Endothelial cell of umbilical vein (primary cell): Measurements from ENCODE around the gene FRMD5. TPM values are rescaled to one million over a fixed set of nuclear protein-coding genes. Genes with fewer than 3 reads are reported as not detected.

Experiments
- BruUV-seq: library from RNA; stranded (reverse); fragments of 400-500 nt; replicated peaks from 2 replicates; lab custom pipeline; 2021; lab: Mats Ljungman, UMichigan
- CTCF ChIA-PET: fragments of 300-600, 350-600 bp; sonication (Branson Sonifier 250); formaldehyde crosslinking; loops from one replicate; lab custom pipeline; 2021; ENCODE audit warnings: antibody characterized with exemption, inconsistent platforms; lab: Charles Lee
- POLR2A ChIA-PET: fragments of 300-600, 350-600 bp; sonication (Branson Sonifier 250); formaldehyde crosslinking; loops from one replicate; lab custom pipeline; 2021; ENCODE audit warnings: antibody characterized with exemption, inconsistent platforms; lab: Charles Lee
- DNase-seq: peaks from one replicate; pipeline ENCODE4 v3.0.0-alpha.2; 2011; ENCODE audit warnings: low read depth, low spot score
- FAIRE-seq: peaks from 2 replicates; lab custom pipeline; 2011; peaks lifted over from hg19 to GRCh38; lab: Jason Lieb, UNC
- H2AFZ ChIP-seq: 2 replicates; pipeline ENCODE4 v1.6.0; 2012; ENCODE audit warnings: low read depth, low read length, control low read depth, inconsistent platforms
- H3K27ac ChIP-seq: 2 replicates; pipeline ENCODE4 v1.5.1; 2011; ENCODE audit warnings: low read depth, mild to moderate bottlenecking, control low read depth, low read length, moderate library complexity; ENCODE audit not compliant: insufficient read depth
- H3K27me3 ChIP-seq, 2 experiments: 2 replicates each; pipeline versions ENCODE4 v1.6.0 to v1.6.1; 2011; ENCODE audit warnings: low read length in 2 of 2, mixed read lengths in 1 of 2; ENCODE audit not compliant: control insufficient read depth in 2 of 2, insufficient read depth in 2 of 2
- H3K36me3 ChIP-seq, 2 experiments: 2 replicates in 1 of 2; 3 replicates in 1 of 2; pipeline ENCODE4 v1.5.1; 2011; ENCODE audit warnings: low read length in 2 of 2, mild to moderate bottlenecking in 1 of 2, moderate library complexity in 1 of 2; ENCODE audit not compliant: control insufficient read depth in 2 of 2, insufficient read depth in 2 of 2; ENCODE audit errors: extremely low read depth in 1 of 2
- H3K4me1 ChIP-seq: 3 replicates; pipeline ENCODE4 v1.5.1; 2011; ENCODE audit warnings: mild to moderate bottlenecking, low read length; ENCODE audit not compliant: control insufficient read depth, insufficient read depth; ENCODE audit errors: extremely low read depth
- H3K4me2 ChIP-seq: 2 replicates; pipeline ENCODE4 v1.6.1; 2011; ENCODE audit warnings: low read length, control low read depth, mixed read lengths; ENCODE audit not compliant: insufficient read depth
- H3K4me3 ChIP-seq, 3 experiments: fragments of 200-600 bp in 1 of 3; sonication (generic), shearing (Covaris generic) in 1 of 3; replicated peaks in 1 of 3; 2 replicates each; pipeline ENCODE4 v1.5.1; 2011 to 2016; ENCODE audit warnings: control low read depth in 3 of 3, low read length in 3 of 3, mild to moderate bottlenecking in 2 of 3, inconsistent platforms in 1 of 3, low read depth in 1 of 3, moderate library complexity in 1 of 3; ENCODE audit not compliant: insufficient read depth in 1 of 3
- H3K79me2 ChIP-seq: 2 replicates; pipeline ENCODE4 v1.6.0; 2012; ENCODE audit warnings: low read length, inconsistent platforms; ENCODE audit not compliant: control insufficient read depth, insufficient read depth
- H3K9ac ChIP-seq: replicated peaks from 2 replicates; pipeline ENCODE3; 2011; ENCODE audit warnings: low read length, control low read depth; ENCODE audit not compliant: insufficient read depth; ENCODE audit errors: extremely low read depth
- H3K9me1 ChIP-seq: replicated peaks from 3 replicates; pipeline ENCODE4 v1.6.0; 2011; ENCODE audit warnings: mild to moderate bottlenecking, low read length; ENCODE audit not compliant: control insufficient read depth, insufficient read depth; ENCODE audit errors: extremely low read depth
- H3K9me3 ChIP-seq: replicated peaks from 2 replicates; pipeline ENCODE4 v1.5.1; 2012; ENCODE audit warnings: low read length, inconsistent platforms; ENCODE audit not compliant: control insufficient read depth, insufficient read depth
- H4K20me1 ChIP-seq: replicated peaks from 2 replicates; pipeline ENCODE3; 2011; ENCODE audit warnings: mild to moderate bottlenecking, low read length; ENCODE audit not compliant: control insufficient read depth, insufficient read depth; ENCODE audit errors: extremely low read depth
- EZH2 ChIP-seq: IDR thresholded peaks from 2 replicates; pipeline ENCODE4 v1.6.1; 2012; ENCODE audit warnings: borderline replicate concordance, low read depth, mild to moderate bottlenecking, moderate library complexity, low read length, inconsistent platforms; ENCODE audit not compliant: severe bottlenecking
- FOS ChIP-seq: IDR thresholded peaks from 2 replicates; pipeline ENCODE4 v1.6.1; 2011; ENCODE audit warnings: mild to moderate bottlenecking, low read length, moderate library complexity, borderline replicate concordance; ENCODE audit not compliant: insufficient read depth
- GATA2 ChIP-seq: IDR thresholded peaks from 2 replicates; pipeline ENCODE4 v1.7.0; 2011; ENCODE audit warnings: low read depth, mild to moderate bottlenecking, moderate library complexity, mixed read lengths, low read length; ENCODE audit not compliant: insufficient read length, insufficient read depth
- JUN ChIP-seq: IDR thresholded peaks from 2 replicates; pipeline ENCODE4 v1.6.1; 2011; ENCODE audit warnings: borderline replicate concordance, low read depth; ENCODE audit not compliant: insufficient read length, insufficient read depth
- MYC ChIP-seq: IDR thresholded peaks from one replicate; pipeline ENCODE4 v1.6.1; 2011; ENCODE audit warnings: mild to moderate bottlenecking, low read depth, low read length
- POLR2A ChIP-seq: IDR thresholded peaks from 2 replicates; pipeline ENCODE4 v1.6.1; 2012; ENCODE audit warnings: low read depth, mild to moderate bottlenecking, control low read depth, low read length
- POLR2AphosphoS5 ChIP-seq: IDR thresholded peaks from 2 replicates; pipeline ENCODE4 v1.6.1; 2012; ENCODE audit warnings: low read depth, mild to moderate bottlenecking, control low read depth, low read length, moderate library complexity; ENCODE audit not compliant: insufficient read depth
- dilution Hi-C: fragments of 300-500 bp; cut with MboI; formaldehyde crosslinking; loops from one replicate; pipeline ENCODE4 v1.15.0; 2019; ENCODE audit warnings: low sequenced_read_pairs; ENCODE audit not compliant: extremely low pct_ligation_motif_present
- intact Hi-C: fragments of 100-400 bp; cut with micrococcal nuclease; formaldehyde crosslinking; loops from one replicate; pipeline ENCODE4 v1.10.0; 2022
- polyA plus RNA-seq, 4 experiments: library from polyadenylated mRNA; depleted of rRNA in 3 of 4; stranded (reverse) in 3 of 4; unstranded in 1 of 4; fragments of >200 nt; gene quantifications; 2 replicates each; pipeline versions ENCODE4 v1.2.1 to v1.2.3, GENCODE V29; 2011 to 2012; ENCODE audit warnings: missing spikeins in 1 of 4
- total RNA-seq: library from RNA; stranded (reverse); gene quantifications from 2 replicates; pipeline ENCODE4 v1.2.3, GENCODE V29; 2021
- TF ChIP-seq, protein P1 (sequence below): IDR thresholded peaks from 2 replicates; pipeline ENCODE4 v1.6.1; 2011; ENCODE audit not compliant: insufficient read depth, insufficient read length
- TF ChIP-seq, protein P2 (sequence below), 2 donors: IDR thresholded peaks; 1 replicate in 1 of 2; 2 replicates in 1 of 2; pipeline ENCODE4 v1.5.1; 2011; ENCODE audit warnings: low read length in 2 of 2, mild to moderate bottlenecking in 2 of 2, moderate library complexity in 2 of 2, control low read depth in 1 of 2, inconsistent platforms in 1 of 2, low read depth in 1 of 2; ENCODE audit not compliant: insufficient read depth in 1 of 2; ENCODE audit errors: extremely low read depth in 1 of 2

FRMD5 gene
- total and polyA plus RNA-seq, 2 donors (not counting 3 experiments of a cell fraction or from before 2014, with no cell fraction given): 16.7 to 20.2 TPM

GRCh38 chr15:44188795-44189194, 6.3 kb downstream of the FRMD5 start:
- Histone ChIP-seq H3K27me3 (no peaks in the 10 kb centered on the region), H3K9me1 (no peaks in the 10 kb centered on the region), H3K4me2 (no peak overlapping the region), H2AFZ (no peak overlapping the region), H3K9me3 (no peaks in the 10 kb centered on the region), H3K9ac (no peak overlapping the region), H3K4me1 (peaks cover 20% of the 10 kb centered on the region), H3K27ac (no peak overlapping the region), H3K4me3 (no peak overlapping the region), H4K20me1 (no peaks in the 10 kb centered on the region), H3K79me2 (peaks cover 30% of the 10 kb centered on the region), H3K36me3 (no peaks in the 10 kb centered on the region)
- BruUV-seq: no TSS peak
- dilution Hi-C loops (no loop called here), intact Hi-C loops (no loop called here)
- ChIA-PET CTCF (no interaction called here), POLR2A (no interaction called here)
- no peak for FAIRE-seq
- TF ChIP-seq, protein P1, sequence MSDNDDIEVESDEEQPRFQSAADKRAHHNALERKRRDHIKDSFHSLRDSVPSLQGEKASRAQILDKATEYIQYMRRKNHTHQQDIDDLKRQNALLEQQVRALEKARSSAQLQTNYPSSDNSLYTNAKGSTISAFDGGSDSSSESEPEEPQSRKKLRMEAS: no peak
- TF ChIP-seq, protein P2, sequence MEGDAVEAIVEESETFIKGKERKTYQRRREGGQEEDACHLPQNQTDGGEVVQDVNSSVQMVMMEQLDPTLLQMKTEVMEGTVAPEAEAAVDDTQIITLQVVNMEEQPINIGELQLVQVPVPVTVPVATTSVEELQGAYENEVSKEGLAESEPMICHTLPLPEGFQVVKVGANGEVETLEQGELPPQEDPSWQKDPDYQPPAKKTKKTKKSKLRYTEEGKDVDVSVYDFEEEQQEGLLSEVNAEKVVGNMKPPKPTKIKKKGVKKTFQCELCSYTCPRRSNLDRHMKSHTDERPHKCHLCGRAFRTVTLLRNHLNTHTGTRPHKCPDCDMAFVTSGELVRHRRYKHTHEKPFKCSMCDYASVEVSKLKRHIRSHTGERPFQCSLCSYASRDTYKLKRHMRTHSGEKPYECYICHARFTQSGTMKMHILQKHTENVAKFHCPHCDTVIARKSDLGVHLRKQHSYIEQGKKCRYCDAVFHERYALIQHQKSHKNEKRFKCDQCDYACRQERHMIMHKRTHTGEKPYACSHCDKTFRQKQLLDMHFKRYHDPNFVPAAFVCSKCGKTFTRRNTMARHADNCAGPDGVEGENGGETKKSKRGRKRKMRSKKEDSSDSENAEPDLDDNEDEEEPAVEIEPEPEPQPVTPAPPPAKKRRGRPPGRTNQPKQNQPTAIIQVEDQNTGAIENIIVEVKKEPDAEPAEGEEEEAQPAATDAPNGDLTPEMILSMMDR (IDR thresholded peaks at IDR 0.05; ENCODE audit: extremely low read depth in 1 of 2, insufficient read depth in 1 of 2, low read depth in 1 of 2, low read length in 2 of 2): no peak
- no peak for TF ChIP-seq EZH2
- no peak for TF ChIP-seq POLR2A
- TF ChIP-seq JUN: no peak
- TF ChIP-seq POLR2AphosphoS5: no peak
- TF ChIP-seq GATA2: no peak
- TF ChIP-seq MYC: no peak
- TF ChIP-seq FOS: no peak
- DNase-seq: no peak
